ENCODE results near the gene TRIM13. TPM values are rescaled to one million over a fixed set of nuclear protein-coding genes. Genes with fewer than 3 reads are reported as not detected.

The TRIM13 gene
- polyA plus RNA-seq, 1 experiment: 33.3 TPM

DNA sequence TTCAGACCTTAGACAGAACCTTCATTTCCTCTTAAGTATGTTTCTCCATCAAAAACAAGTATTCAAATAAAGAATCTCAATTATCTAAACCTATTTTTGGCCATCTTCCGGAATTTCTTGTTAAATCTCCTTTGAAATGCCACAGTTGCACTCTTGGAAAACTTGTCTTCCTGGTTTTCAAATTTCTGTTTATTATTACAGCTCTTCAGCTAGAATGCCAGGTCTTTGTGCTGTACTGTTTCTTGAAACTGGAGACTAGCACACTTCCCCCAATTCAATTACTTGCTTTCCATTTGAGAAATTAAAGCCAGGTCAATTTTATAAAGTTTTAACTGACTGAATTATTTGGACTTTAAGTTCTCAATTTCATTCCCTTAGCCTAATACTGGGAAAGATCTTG lies 28.6 kb downstream of the TRIM13 start:
- DNase-seq (ENCODE audit: low read depth, low spot score): no peak
- Histone ChIP-seq H3K27me3 (ENCODE audit: control insufficient read depth, insufficient read depth, low read length) (no peaks in the 10 kb centered on the region), H3K27ac (ENCODE audit: low read depth, low read length) (no peak overlapping the region), H3K9me3 (ENCODE audit: control insufficient read depth, insufficient read depth, low read length) (no peaks in the 10 kb centered on the region), H3K4me3 (ENCODE audit: low read depth, low read length) (no peak overlapping the region)
- CTCF ChIA-PET: interaction anchor here (1.4 kb wide), 1 partner anchor 28 kb away, joined by 4 read pairs; the partner anchor contains the start of gene TRIM13
- TF ChIP-seq CTCF (IDR thresholded peaks at IDR 0.05; ENCODE audit: low read depth, low read length): no peak
- POLR2A ChIA-PET: interaction anchor here (0.5 kb wide), 1 partner anchor 18 kb away, joined by 3 read pairs; no protein-coding TSS in a partner anchor

DNA sequence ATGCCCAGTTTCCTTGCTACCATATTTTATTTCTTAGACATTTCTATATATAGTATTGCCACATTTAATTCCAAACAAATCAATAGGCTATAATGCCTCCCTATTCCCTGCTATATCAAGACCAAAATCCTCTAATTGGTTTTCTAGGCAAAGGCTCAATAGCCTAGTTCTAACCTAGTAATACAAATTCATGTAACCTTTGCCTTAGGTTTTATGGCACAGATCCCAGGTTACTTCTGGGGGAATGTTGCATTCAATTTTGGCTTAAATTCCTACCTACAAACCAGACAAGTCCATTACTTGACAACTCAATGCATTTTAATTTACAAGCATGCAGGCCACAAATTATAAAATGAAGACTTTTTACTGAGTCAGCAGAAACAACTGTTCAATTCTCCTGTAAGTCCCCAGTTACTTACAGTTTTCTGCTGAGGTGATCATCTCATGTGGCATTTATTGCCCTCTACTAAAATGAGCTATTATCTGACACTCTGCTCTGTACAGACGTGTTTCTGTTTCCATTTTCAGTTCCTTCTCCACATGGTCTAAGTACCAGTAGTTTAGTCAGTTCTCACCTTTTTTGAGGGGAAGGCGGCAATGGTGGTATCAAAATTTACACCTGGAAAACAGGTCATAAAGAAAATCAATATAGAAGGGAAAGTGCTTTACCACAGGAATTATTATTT lies 30.1 kb downstream of the TRIM13 start:
- ChIA-PET POLR2A (interaction anchor here (0.6 kb wide), 1 partner anchor 23 kb away, joined by 9 read pairs; no protein-coding TSS in a partner anchor), CTCF (no interaction called here)
- no peak overlapping the region for H3K4me3 ChIP-seq (ENCODE audit: low read depth, low read length)
- no peaks in the 10 kb centered on the region for H3K9me3 ChIP-seq (ENCODE audit: control insufficient read depth, insufficient read depth, low read length)
- H3K27me3 ChIP-seq (ENCODE audit: control insufficient read depth, insufficient read depth, low read length): no peaks in the 10 kb centered on the region
- DNase-seq (ENCODE audit: low read depth, low spot score): no peak
- no peak overlapping the region for H3K27ac ChIP-seq (ENCODE audit: low read depth, low read length)
- no peak for TF ChIP-seq CTCF (IDR thresholded peaks at IDR 0.05; ENCODE audit: low read depth, low read length)

GRCh38 chr13:50030315-50030714 lies 33.5 kb downstream of the TRIM13 start:
- no peak for TF ChIP-seq CTCF (IDR thresholded peaks at IDR 0.05; ENCODE audit: low read depth, low read length)
- Histone ChIP-seq H3K4me3 (ENCODE audit: low read depth, low read length) (no peak overlapping the region), H3K9me3 (ENCODE audit: control insufficient read depth, insufficient read depth, low read length) (no peaks in the 10 kb centered on the region), H3K27ac (ENCODE audit: low read depth, low read length) (no peak overlapping the region), H3K27me3 (ENCODE audit: control insufficient read depth, insufficient read depth, low read length) (no peaks in the 10 kb centered on the region)
- POLR2A ChIA-PET: no interaction called here
- no peak for DNase-seq (ENCODE audit: low read depth, low spot score)
- CTCF ChIA-PET: no interaction called here

- no peak for DNase-seq (ENCODE audit: low read depth, low spot score)
- no peak overlapping the region for H3K27ac ChIP-seq (ENCODE audit: low read depth, low read length)
- no peaks in the 10 kb centered on the region for H3K9me3 ChIP-seq (ENCODE audit: control insufficient read depth, insufficient read depth, low read length)
- POLR2A ChIA-PET: no interaction called here
- TF ChIP-seq CTCF (IDR thresholded peaks at IDR 0.05; ENCODE audit: low read depth, low read length): no peak
- no peak overlapping the region for H3K4me3 ChIP-seq (ENCODE audit: low read depth, low read length)
- CTCF ChIA-PET: interaction anchor here (1.0 kb wide), 1 partner anchor 36 kb away, joined by 3 read pairs; no protein-coding TSS in a partner anchor
- H3K27me3 ChIP-seq (ENCODE audit: control insufficient read depth, insufficient read depth, low read length): no peaks in the 10 kb centered on the region
These were observed 36.9 kb downstream of the TRIM13 start for GRCh38 chr13:50033725-50034124.

DNA sequence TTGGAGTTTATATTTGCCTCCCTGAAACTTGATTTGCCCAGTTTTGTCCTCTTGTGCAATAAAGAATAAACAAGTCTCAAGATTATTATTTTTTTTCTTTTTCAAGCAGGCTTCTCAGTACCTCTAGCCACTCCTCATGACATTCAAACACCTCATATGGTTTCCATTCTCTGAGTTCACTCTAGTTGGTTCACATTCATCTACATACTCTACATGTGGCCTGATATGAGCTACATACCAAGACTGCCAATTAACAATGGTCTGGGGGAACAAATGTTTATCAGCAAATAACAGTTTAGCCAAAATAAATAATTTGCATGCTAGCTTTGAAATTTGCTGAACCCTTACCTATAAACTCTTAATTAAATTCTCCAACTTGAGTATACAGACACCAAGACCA lies 40.9 kb downstream of the TRIM13 start:
- no peak for TF ChIP-seq CTCF (IDR thresholded peaks at IDR 0.05; ENCODE audit: low read depth, low read length)
- H3K27ac ChIP-seq (ENCODE audit: low read depth, low read length): no peak overlapping the region
- no peak overlapping the region for H3K4me3 ChIP-seq (ENCODE audit: low read depth, low read length)
- POLR2A ChIA-PET: interaction anchor here (0.9 kb wide), 1 partner anchor 61 kb away, joined by 4 read pairs; no protein-coding TSS in a partner anchor
- H3K9me3 ChIP-seq (ENCODE audit: control insufficient read depth, insufficient read depth, low read length): no peaks in the 10 kb centered on the region
- CTCF ChIA-PET: interaction anchor here (1.1 to 1.4 kb wide), 2 partner anchors 40 to 101 kb away, joined by 3 to 4 read pairs; no protein-coding TSS in a partner anchor
- DNase-seq (ENCODE audit: low read depth, low spot score): no peak
- no peaks in the 10 kb centered on the region for H3K27me3 ChIP-seq (ENCODE audit: control insufficient read depth, insufficient read depth, low read length)

Measured in AG04450 (cell line).